ENCODE data around the gene ASB10.
A peak's percentile ranks its signal among the peaks of the same experiment; 100 is the strongest.

The ASB10 gene

DNA sequence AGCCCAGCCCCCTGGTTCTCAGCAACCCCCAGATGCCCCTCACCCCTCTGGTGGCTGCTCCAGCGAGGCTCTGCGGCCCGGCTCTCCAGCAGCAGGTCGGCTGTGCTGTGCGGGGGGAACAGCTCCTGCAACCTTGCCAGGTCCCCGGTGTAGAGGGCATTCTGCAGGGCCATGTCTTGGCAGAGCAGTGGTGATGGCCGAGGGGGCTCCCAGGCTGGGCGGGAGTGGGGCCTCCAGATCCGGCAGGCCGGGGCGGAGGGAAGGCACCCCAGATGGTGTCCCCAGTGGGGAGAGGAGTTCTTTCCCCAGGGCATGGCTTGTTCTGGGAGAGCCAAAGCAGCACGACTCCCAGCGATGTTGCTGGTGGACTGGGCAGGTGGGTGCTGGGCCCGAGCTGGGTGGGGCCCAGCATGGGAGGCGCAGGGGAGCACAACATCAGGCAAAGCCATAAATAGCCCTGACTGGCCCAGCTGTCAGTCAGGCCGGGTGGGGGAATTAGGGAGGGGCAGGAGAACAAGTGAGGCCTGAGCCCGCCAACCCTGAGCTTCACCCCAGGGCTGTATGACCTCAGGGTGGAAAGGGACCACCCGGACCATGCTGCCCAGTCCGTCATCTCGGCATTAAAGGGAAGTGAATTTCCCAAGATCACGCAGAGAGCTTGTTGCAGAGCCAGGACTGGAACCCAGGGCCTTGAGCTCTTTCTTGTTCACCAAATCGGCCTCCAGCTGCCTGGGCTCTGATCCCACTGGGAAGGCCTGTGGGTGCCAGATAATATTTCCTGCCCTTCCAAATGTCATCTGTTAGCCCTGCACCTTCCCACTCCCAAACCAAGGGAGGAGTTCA is 580 bp upstream of the ASB10 start:
- no peak for DNase-seq

DNA sequence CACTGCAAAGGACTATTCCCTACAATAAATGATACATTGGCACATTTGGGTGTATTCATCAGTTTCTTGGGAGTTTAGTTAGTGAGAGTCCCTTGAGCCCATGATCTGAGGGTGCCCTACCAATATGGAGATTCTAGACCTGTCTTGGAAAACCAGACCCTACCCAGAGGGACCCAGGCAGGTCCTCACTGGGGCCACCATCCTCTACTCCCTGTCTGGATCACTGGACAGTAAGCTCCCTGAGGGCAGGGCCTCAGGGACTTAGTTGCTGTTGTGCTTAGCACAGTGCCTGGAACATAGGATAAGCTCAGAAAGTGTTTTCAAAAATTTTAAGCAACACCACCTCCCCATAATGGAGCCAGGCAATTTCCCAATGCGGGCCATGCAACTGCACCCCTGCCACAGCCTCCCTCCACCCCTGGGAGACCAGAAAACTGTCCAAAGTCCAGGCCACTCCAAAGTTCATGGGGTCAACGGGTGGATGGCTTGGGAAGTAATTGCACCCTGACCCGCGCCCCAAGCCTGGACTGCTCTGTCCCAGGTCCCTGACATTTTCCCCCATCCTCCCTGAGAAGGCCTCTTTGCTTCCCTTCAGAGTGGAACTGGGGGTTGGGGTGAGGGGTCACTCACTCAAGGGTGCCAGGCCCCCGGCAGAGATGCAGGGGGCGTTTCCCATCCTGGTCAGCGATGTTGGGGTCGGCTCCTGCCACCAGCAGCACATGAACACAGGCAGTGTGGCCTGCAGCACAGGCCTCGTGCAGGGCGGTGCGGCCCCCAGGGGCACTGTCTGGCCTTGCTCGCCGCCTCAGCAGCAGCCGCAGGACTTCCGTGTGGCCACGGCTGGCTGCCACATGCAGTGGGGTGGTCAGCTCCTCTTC is 1.0 kb downstream of the ASB10 start:
- no peak for DNase-seq

- DNase-seq: no peak
Measured at GRCh38 chr7:151181011-151181431, 6.0 kb downstream of the ASB10 start.

DNA sequence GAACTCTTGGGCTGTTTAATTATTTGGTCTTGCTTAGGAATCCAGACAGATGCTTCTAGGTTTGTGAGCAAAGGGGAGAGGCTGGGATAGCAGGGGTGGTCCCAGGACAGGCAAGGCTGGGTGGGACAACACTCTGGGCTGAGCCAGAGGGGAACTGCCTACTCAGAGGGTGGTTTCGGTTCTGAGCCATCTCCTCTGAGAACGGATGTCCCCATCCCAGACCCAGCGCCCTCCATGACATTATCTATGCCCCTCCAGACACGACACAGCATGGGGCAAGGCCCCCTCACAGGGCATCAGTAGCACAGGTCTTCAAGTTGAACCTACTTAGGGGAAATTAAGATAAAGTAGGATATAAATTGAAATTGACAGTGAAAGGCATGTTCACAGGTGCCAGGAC is 7.1 kb downstream of the ASB10 start:
- no peak for DNase-seq

DNA sequence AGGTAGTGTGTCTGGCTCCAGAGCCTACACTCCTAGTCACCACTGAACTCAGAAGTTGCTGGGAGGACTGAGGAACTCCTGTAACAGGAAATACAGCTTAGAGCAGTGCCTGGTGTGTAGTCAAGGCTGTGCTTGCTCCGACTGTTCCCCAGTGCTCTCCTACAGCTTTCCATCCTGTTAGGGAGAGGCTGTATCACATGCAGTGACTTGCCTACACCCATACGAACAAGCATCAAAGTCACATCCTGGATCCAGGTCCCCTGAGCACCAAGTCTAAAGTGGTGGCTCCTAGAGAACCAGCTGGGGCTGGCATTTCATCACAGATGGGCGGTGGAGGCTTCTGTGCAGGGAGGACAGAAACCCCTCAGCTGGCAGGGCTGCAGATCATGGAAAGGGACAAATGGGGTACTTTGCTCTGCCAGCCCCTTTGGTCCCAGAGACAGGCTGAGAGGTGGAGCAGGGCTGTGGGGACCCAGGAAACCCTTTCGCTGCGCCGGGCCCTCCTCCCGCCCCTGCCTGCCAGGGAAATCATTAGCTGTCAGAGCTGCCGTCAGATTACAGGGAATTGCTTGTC is 7.7 kb downstream of the ASB10 start:
- no peak for DNase-seq

DNA sequence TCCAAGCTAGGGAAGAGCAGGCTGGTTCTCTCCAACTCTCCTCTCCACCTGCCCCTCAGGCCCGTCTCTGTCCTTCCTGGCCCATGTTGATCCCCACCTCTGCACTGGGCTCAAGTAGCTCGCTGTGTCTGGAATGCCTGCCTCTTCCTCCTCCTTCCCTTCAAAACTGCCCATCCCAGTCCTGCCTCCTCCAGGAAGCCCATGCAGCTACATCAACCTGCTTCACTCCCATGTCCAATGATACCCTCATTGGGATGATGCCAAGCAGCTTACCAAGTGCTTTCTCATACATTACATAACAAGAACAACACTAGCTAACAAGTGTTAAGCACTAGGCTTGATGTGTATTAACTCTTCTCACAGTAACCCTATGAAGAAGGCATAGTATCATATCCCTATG is 8.2 kb downstream of the ASB10 start:
- no peak for DNase-seq

- DNase-seq: no peak
Measured at GRCh38 chr7:151178236-151178635, 8.8 kb downstream of the ASB10 start.

GRCh38 chr7:151177310-151177709 is 9.7 kb downstream of the ASB10 start:
- DNase-seq: no peak

DNA sequence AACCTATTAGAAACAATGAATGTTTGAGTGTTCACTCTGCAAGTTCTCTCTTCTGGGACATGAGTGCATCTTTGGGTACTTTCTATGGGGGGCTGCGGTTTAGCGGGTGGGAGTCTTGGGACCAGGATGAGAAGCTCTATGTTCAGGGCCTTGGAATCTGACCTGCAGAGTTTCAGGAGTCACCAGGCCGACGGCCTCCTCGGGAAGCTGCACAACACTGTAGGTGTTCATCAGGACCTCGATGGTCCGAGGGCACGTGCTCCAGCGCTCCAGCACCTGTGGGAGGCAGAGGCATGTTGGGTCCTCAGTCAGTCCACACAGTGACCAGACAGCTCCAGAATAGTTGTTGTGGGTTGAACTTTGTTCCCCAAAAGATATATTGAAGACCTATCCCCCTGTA is 10.6 kb downstream of the ASB10 start:
- DNase-seq: no peak

DNA sequence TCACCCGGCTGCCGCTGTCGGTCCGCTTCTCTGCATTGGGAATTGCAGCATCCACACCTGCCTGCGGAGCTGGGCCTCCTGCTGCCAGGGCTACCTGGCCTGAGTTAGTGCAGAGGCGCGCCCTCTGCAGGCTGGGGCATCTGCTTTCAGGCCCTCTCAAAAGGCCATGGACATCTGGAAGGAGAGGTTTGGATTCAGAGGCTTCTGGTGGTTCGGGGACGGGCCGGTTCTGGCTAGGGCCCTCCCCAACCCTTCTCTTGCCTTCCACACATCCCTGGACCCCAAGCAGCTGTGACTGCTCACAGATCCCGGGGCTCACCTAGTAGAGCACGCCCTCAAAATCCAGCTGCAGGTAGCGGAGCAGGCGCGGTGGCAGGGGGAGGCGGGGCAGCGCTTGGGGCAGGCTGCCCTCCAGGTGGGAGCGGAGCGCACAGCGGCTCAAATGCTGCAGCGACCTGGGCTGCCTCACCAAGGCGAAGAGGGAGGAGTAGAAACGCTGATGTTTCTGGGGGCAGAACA is 11.2 kb downstream of the ASB10 start:
- DNase-seq: no peak

GRCh38 chr7:151175047-151175792 is 11.8 kb downstream of the ASB10 start:
- no peak for DNase-seq

DNA sequence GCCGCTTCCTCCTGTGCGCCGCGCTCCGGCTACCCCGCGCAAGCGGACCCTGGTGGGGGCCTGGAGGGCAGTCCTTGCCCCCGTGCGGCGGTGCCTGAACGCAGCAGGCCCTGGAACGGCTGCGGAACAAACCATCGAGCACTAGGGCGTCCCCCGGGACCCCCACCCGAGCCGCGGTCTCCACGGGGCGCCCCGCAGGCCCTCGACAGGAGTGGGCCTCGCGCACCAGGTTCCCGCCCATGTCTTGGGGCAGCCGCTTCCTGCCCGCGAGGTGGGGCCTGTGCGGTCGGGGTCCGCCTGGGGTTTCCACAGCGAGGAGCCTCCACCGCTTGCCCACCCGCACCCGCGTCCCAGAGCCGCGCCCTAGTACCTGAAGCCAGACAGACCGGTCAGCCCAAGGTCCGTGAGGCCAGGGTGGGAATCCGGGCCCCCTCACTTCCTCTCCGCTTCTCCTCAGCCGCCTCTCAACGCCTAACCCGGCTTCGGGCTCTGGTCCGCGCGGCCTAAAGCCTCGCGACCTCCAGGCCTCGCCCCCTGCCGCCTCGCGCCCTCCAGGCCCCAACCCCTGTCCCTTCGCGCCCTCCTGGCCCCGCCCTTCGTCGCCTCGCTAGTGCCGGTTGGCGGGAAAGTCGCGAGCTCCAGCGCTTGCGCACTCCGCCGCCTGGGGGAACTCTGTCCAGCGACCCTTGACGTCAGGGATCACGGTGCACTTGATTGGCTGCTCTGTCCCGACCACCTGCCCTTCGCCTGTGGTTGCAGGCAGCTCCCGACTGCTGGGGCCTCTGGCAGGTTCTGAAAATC is 12.6 kb downstream of the ASB10 start:
- no peak for DNase-seq

DNA sequence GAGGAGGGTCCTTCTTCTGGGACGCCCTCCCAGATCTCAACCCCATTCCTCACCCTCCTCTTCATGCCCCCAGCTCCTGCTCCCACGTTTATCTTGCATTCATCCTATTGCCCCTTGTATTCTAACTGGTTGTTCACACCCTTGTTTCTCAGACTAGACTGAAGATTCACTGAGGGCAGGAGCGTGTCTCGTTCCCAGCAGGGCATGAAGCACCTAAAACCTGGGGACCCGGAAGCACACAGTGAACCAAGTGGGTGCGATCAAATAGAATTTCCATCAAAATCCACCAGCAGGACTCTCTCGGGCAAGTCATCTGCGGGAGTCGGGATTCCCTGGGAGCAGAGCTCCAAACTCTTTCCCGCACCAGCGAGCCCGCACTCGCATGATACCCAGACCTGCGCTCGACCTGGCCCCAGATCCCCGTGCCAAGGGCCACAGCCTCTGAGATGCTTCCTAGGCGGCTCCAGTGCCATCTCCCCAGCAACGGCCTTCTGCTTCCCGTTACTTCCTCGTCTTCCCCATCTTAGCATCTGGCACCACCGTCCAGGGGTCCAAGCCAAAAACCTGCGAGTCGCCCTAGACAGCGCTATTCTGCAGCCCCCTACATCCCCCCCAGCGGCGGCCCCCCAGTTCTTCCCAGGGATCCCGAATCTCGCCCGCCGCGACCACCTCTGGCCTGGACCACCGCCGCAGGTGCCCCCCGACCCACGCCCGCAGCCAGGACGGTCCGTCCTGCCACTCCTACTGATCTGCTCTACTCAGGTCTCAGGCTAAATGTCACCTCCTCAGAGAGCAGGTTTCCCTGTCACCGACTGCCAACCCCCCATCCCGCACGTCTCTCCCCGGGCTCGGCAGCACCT is 13.4 kb downstream of the ASB10 start:
- no peak for DNase-seq

- peak; percentile 64 for DNase-seq
Measured at GRCh38 chr7:151172273-151173141, 14.5 kb downstream of the ASB10 start.

DNA sequence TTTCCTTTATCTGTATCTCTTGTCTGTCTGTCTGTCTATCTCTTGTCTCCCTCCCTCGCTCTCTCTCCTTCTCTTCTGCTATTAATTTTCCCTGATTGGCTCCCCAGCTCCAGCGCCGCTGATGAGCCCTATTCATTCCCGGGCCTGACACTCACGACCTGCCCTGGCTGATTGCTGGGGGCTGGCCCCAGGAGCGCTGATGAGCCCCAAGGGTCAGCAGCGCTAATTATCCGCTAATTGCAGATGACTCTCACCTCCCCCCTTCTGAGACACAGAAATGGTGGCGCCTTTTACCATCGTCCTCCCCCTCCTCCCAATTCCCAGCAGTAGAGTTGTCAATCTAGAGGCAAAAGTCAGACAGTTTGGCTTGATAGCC is 18.3 kb downstream of the ASB10 start:
- DNase-seq: no peak

DNA sequence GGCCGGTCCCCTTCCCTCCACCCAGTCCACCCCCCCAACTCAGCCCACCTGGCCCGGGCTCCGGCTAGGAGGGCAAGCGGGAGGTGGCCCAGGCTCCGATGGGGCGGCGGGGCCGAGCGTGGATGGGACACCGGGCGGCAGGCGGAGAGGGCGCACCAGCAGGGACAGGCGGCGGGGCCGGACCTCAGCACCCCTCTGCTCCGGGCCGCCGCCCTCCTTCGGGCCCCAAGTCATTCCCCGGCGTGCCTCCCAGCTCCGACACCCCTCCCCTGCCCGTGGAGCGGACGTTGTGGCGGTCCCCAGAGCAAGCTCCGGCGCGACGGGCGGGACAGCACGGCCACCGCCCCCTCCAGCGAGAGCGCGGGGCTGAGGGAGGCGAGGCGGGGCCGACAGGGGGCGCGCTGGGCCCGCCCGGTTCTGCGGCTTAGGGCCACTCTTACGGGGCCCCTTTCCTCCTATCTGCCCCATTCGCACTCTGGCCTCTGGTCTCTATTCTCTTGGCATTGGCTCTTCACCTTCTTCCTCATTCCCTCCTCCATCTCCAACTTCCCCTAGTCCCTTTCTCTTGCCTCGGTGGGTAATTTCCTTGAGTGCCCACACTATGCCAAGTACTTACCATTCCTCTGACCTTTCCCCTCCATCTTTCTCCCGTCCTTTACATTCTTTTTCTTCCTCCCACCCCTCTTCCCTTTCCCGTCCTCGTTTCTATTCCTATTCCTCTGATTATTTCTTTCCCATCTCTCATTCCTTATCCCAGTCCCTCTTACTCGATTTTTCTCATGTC is 18.9 kb downstream of the ASB10 start:
- no peak for DNase-seq

DNA sequence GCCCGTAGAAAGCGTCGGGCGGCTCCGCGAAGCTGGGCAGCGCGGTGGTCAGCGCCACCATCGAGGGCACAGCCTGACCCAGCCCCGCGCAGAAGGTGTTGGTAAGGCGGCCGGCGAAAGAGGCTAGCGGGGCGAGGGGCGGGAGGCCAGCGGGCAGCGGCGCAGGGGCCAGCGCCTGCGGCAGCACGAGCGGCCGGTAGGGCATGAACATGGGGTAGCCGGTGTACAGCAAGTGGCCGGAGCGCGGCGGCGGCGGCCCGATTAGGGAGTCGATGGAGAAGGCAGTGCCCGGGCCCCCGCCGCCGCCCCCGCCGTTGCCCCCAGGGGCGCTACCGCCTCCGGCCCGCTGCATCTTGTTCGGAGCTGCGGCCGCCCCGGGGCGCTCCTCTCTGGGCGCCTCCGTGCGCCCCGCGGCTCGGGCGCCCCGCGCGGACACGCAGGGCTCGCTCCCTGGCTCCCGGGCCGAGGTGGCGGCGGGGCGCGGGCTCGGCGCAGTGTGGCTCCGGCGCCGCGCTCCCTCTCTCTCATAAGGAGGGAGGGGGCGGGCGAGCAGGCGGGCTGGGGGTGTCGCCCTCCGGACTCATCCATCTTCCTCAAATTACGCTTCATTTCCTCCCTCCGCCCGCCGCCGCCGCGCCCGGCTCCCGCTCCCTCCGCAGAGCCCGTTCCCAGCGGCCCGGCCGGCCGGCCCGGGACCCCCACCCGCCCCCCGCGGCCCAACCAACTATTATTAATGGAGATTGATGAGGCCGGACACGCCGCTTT is 19.7 kb downstream of the ASB10 start, which contains the start of gene GBX1:
GBX1 (minus strand) TSS at position 498 of the 765 bp plus-strand sequence; CDS start at position 352, 146 bp downstream.
- DNase-seq: no peak

- DNase-seq: no peak
Measured at GRCh38 chr7:151166629-151167196, 20.3 kb downstream of the ASB10 start.

All from T1000 (cell line).